Glutamatergic neuron (in vitro differentiated cells): ENCODE results near the gene CDH2. TPM values are rescaled to one million over a fixed set of nuclear protein-coding genes. Genes with fewer than 3 reads are reported as not detected.

Experiments
- DNase-seq: peaks from one replicate; pipeline ENCODE4 v3.0.0; 2022
- H3K27ac Mint-ChIP-seq: one replicate; pipeline ENCODE4 v1.8.0; 2020; ENCODE audit warnings: mild to moderate bottlenecking, mixed read lengths, inconsistent platforms; ENCODE audit not compliant: unreplicated experiment
- H3K27me3 Mint-ChIP-seq: one replicate; pipeline ENCODE4 v1.8.0; 2020; ENCODE audit warnings: mild to moderate bottlenecking, moderate library complexity, mixed read lengths, inconsistent platforms; ENCODE audit not compliant: unreplicated experiment
- H3K36me3 Mint-ChIP-seq: one replicate; pipeline ENCODE4 v1.8.0; 2020; ENCODE audit warnings: mild to moderate bottlenecking, mixed read lengths, inconsistent platforms; ENCODE audit not compliant: unreplicated experiment
- H3K4me1 Mint-ChIP-seq: one replicate; pipeline ENCODE4 v1.8.0; 2020; ENCODE audit warnings: mild to moderate bottlenecking, low read depth, mixed read lengths, inconsistent platforms; ENCODE audit not compliant: unreplicated experiment
- H3K4me3 Mint-ChIP-seq: one replicate; pipeline ENCODE4 v1.8.0; 2020; ENCODE audit warnings: mild to moderate bottlenecking, mixed read lengths, inconsistent platforms; ENCODE audit not compliant: unreplicated experiment
- H3K9me3 Mint-ChIP-seq: one replicate; pipeline ENCODE4 v1.8.0; 2020; ENCODE audit warnings: mild to moderate bottlenecking, moderate library complexity, mixed read lengths, inconsistent platforms; ENCODE audit not compliant: unreplicated experiment
- CTCF ChIP-seq: fragments of 200-600 bp; sonication (generic); IDR thresholded peaks from one replicate; pipeline ENCODE4 v1.5.0; 2021; ENCODE audit not compliant: partially characterized antibody, unreplicated experiment
- total RNA-seq: library from RNA; stranded (reverse); fragmentation: NEBNext Ultra II Directional; extraction: Animal tissue kit (Norgen Biotek cat#: 25700); gene quantifications from one replicate; pipeline ENCODE4 v1.2.1, GENCODE V29; 2021; ENCODE audit not compliant: unreplicated experiment

CDH2 gene
- total RNA-seq, 1 donor from 2014 or later, result 224 TPM

GRCh38 chr18:28147674-28148171 lies 29.2 kb downstream of the CDH2 start:
- Mint-ChIP-seq H3K36me3 (no peaks in the 10 kb centered on the region), H3K4me3 (no peak overlapping the region), H3K9me3 (no peaks in the 10 kb centered on the region), H3K4me1 (peaks cover 26% of the 10 kb centered on the region), H3K27me3 (no peaks in the 10 kb centered on the region), H3K27ac (no peak overlapping the region)
- DNase-seq, result no peak
- TF ChIP-seq CTCF, result no peak

- H3K27me3 Mint-ChIP-seq, result peaks cover 2% of the 10 kb centered on the region
- H3K27ac Mint-ChIP-seq, result no peak overlapping the region
- no peak for TF ChIP-seq CTCF
Measured at GRCh38 chr18:28143725-28144124, 33.2 kb downstream of the CDH2 start.

GRCh38 chr18:28138816-28139215 lies 38.1 kb downstream of the CDH2 start:
- H3K4me3 Mint-ChIP-seq, result no peak overlapping the region
- peaks cover 2% of the 10 kb centered on the region for H3K27me3 Mint-ChIP-seq
- H3K9me3 Mint-ChIP-seq, result peaks cover 3% of the 10 kb centered on the region
- no peak for TF ChIP-seq CTCF
- H3K4me1 Mint-ChIP-seq, result peaks cover 5% of the 10 kb centered on the region
- no peaks in the 10 kb centered on the region for H3K36me3 Mint-ChIP-seq
- no peak for DNase-seq
- no peak overlapping the region for H3K27ac Mint-ChIP-seq

More at GRCh38 chr18:28143725-28144124, 33.2 kb downstream of the CDH2 start:
- H3K4me1 Mint-ChIP-seq, result peaks cover 14% of the 10 kb centered on the region
- no peaks in the 10 kb centered on the region for H3K36me3 Mint-ChIP-seq
- H3K9me3 Mint-ChIP-seq, result peaks cover 1% of the 10 kb centered on the region
- H3K4me3 Mint-ChIP-seq, result no peak overlapping the region
- no peak for DNase-seq

- no peaks in the 10 kb centered on the region for H3K36me3 Mint-ChIP-seq
- peaks cover 2% of the 10 kb centered on the region for H3K9me3 Mint-ChIP-seq
- H3K4me1 Mint-ChIP-seq, result peaks cover 15% of the 10 kb centered on the region
- peaks cover 5% of the 10 kb centered on the region for H3K27me3 Mint-ChIP-seq
- DNase-seq, result no peak
- no peak for TF ChIP-seq CTCF
- no peak overlapping the region for H3K27ac Mint-ChIP-seq
- no peak overlapping the region for H3K4me3 Mint-ChIP-seq
Measured at GRCh38 chr18:28136071-28136470, 40.9 kb downstream of the CDH2 start.

- peaks cover 2% of the 10 kb centered on the region for H3K9me3 Mint-ChIP-seq
- no peak overlapping the region for H3K27ac Mint-ChIP-seq
- H3K27me3 Mint-ChIP-seq, result peaks cover 4% of the 10 kb centered on the region
- peaks cover 21% of the 10 kb centered on the region for H3K4me1 Mint-ChIP-seq
- TF ChIP-seq CTCF, result no peak
- no peak for DNase-seq
- no peaks in the 10 kb centered on the region for H3K36me3 Mint-ChIP-seq
- no peak overlapping the region for H3K4me3 Mint-ChIP-seq
Measured at GRCh38 chr18:28134774-28135173, 42.2 kb downstream of the CDH2 start.
